Measurements from ENCODE around the gene LRP2BP.

DNA sequence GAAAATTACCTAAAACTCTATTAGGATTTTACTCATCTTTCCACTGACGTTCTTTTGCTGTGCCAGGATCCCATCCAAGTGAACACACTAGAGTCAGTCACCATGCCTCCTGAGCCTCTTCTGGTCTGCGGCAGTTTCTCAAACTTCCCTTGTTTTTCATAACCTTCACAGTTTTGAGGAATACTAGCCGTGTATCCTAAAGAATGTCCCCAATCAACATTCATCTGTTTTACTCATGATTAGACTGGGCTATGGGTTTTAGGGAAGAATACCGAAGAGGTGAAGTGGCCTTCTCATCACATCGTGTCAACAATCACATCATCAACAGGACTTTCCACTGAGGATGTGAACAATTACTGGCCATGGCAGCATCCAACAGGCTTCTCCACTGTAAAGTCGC lies 4.8 kb downstream of the LRP2BP start:
- TF ChIP-seq POU2F2 (IDR thresholded peaks at IDR 0.05; ENCODE audit: low read depth, low read length) (no peak), POLR2A (IDR thresholded peaks at IDR 0.05; ENCODE audit: low read depth, low read length) (peak; percentile 51; the same call in 1 of the 2 replicates), POLR2AphosphoS5 (IDR thresholded peaks at IDR 0.05; ENCODE audit: low read depth, low read length) (0 out of 2 replicates have a peak, but pooled peaks have one; percentile 45), TAF1 (IDR thresholded peaks at IDR 0.05; ENCODE audit: low read depth, low read length) (no peak), PAX5 (IDR thresholded peaks at IDR 0.05; ENCODE audit: insufficient read depth, low read length, severe bottlenecking) (no peak)
